ENCODE data around the gene ROBO4.

- TF ChIP-seq CTCF (IDR thresholded peaks at IDR 0.05) (no peak), EP300 (IDR thresholded peaks at IDR 0.05) (no peak), POLR2A (IDR thresholded peaks at IDR 0.05) (no peak)
Measured at GRCh38 chr11:124896821-124897391, 759 bp downstream of the ROBO4 start.
